Mammary epithelial cell (primary cell): ENCODE data around the gene C14orf93.

ENCODE experiments used
- EZH2 ChIP-seq: IDR thresholded peaks from 2 replicates; pipeline ENCODE4 v1.6.1; 2012; ENCODE audit warnings: low read length, inconsistent platforms, borderline replicate concordance
- TF ChIP-seq, protein P1 (sequence below), 2 donors: IDR thresholded peaks in 1 of 2; conservative IDR thresholded peaks in 1 of 2; 2 replicates each; pipeline ENCODE4 v1.5.1; 2011 to 2012; ENCODE audit warnings: inconsistent platforms in 2 of 2, low read length in 2 of 2, mild to moderate bottlenecking in 2 of 2, control low read depth in 1 of 2, low read depth in 1 of 2; ENCODE audit not compliant: insufficient read depth in 1 of 2; ENCODE audit errors: extremely low read depth in 1 of 2

DNA sequence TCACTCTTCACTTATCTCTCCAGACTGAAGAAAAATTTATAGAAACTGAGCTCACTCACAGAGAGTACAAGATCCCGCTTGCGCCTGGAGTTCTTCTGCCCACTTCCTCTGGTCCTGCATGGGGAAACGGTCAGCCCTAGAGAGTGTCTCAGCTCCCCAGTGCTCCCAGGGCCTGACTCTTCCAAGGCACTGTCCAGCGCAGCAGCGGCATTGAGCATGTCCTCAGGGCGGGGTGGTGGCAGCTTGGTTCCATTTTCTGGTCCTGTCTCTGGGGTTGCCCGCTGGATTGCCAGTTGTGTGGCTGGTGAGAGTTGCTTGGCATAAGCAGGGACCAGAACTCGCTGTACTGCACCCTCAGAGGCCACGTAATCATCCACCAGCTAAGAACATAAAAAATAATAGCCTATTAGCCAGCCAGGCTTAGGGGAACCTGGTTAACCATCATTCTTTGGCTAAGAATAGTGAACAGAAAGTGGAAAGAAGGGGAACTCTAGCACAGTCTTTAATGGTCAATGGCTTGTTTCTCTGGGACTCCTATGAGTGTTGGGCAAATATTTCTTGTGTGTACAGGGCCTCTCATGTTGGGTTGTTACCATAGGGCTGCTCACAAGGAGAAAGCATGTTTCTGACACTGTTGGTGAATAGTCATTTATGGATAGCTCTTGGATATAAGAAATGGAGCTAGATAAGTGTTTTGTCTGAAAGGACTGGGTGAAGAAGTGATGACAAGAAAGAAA lies 13.9 kb downstream of the C14orf93 start:
- TF ChIP-seq, protein P1, sequence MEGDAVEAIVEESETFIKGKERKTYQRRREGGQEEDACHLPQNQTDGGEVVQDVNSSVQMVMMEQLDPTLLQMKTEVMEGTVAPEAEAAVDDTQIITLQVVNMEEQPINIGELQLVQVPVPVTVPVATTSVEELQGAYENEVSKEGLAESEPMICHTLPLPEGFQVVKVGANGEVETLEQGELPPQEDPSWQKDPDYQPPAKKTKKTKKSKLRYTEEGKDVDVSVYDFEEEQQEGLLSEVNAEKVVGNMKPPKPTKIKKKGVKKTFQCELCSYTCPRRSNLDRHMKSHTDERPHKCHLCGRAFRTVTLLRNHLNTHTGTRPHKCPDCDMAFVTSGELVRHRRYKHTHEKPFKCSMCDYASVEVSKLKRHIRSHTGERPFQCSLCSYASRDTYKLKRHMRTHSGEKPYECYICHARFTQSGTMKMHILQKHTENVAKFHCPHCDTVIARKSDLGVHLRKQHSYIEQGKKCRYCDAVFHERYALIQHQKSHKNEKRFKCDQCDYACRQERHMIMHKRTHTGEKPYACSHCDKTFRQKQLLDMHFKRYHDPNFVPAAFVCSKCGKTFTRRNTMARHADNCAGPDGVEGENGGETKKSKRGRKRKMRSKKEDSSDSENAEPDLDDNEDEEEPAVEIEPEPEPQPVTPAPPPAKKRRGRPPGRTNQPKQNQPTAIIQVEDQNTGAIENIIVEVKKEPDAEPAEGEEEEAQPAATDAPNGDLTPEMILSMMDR (conservative IDR thresholded peaks at IDR 0.05 in 1 of 2, IDR thresholded peaks at IDR 0.05 in 1 of 2; ENCODE audit: extremely low read depth in 1 of 2, insufficient read depth in 1 of 2, low read depth in 1 of 2, low read length in 2 of 2): no peak
- TF ChIP-seq EZH2: no peak
